Esophagus squamous epithelium (tissue), 5 donors: ENCODE measurements around the gene TRPV6. TPM values are rescaled to one million over a fixed set of nuclear protein-coding genes. Genes with fewer than 3 reads are reported as not detected.

Experiments
- DNase-seq: peaks from one replicate; lab custom pipeline; 2025; lab: John Stamatoyannopoulos, UW
- H3K27ac ChIP-seq, 4 donors: fragments of 200-600 bp; sonication (generic); one replicate each; pipeline ENCODE4 v1.5.1; 2016 to 2019; ENCODE audit warnings: mild to moderate bottlenecking in 1 of 4
- H3K27me3 ChIP-seq, 4 donors: fragments of 200-600 bp; sonication (generic); 1 replicate in 3 of 4; 2 replicates in 1 of 4; pipeline versions ENCODE4 v1.5.1 to v1.6.0; 2017 to 2021; ENCODE audit warnings: antibody characterized with exemption in 1 of 4
- H3K36me3 ChIP-seq, 3 donors: fragments of 200-600 bp; sonication (generic); one replicate each; pipeline ENCODE4 v1.5.1; 2016 to 2019
- H3K4me1 ChIP-seq, 3 donors: fragments of 200-600 bp; sonication (generic); one replicate each; pipeline ENCODE4 v1.5.1; 2017 to 2019
- H3K4me3 ChIP-seq, 4 donors: fragments of 200-600 bp; sonication (generic); 1 replicate in 3 of 4; 2 replicates in 1 of 4; pipeline ENCODE4 v1.5.1; 2016 to 2019; ENCODE audit warnings: mild to moderate bottlenecking in 2 of 4, moderate library complexity in 1 of 4
- H3K9me3 ChIP-seq, 3 donors: fragments of 200-600 bp; sonication (generic); one replicate each; pipeline ENCODE4 v1.5.1; 2016 to 2019
- POLR2A ChIP-seq, 4 donors: fragments of 450-650 bp; IDR thresholded peaks; one replicate each; pipeline ENCODE4 v1.6.1; 2017; ENCODE audit warnings: antibody characterized with exemption in 4 of 4, mild to moderate bottlenecking in 4 of 4, moderate library complexity in 3 of 4
- WGBS, 2 donors: methylation state at CpG; one replicate each; pipeline ENCODE4 v1.1.5; 2018; 5-methylcytosine and 5-hydroxymethylcytosine counted together
- intact Hi-C: fragments of 100-400 bp; cut with DNase I; formaldehyde crosslinking; loops from one replicate; pipeline ENCODE4 v1.15.0; 2022
- total RNA-seq, 4 donors: library from RNA; depleted of rRNA; stranded (reverse); fragments of >200 nt; gene quantifications; one replicate each; pipeline ENCODE4 v1.1.0, GENCODE V29; 2016
- TF ChIP-seq, protein P1 (sequence below), 6 experiments: fragments of 450-650 bp in 4 of 6; fragments of 200-600 bp in 2 of 6; sonication (generic) in 2 of 6; IDR thresholded peaks; one replicate each; pipeline ENCODE4 v1.5.1; 2016 to 2019; ENCODE audit warnings: antibody characterized with exemption in 6 of 6, mild to moderate bottlenecking in 4 of 6, moderate library complexity in 4 of 6
- donor health status: DM: yes; HTN: yes; CAD: no.

The TRPV6 gene
- total RNA-seq, 4 donors from 2014 or later = 0.79 to 6.9 (median 4.5) TPM

DNA sequence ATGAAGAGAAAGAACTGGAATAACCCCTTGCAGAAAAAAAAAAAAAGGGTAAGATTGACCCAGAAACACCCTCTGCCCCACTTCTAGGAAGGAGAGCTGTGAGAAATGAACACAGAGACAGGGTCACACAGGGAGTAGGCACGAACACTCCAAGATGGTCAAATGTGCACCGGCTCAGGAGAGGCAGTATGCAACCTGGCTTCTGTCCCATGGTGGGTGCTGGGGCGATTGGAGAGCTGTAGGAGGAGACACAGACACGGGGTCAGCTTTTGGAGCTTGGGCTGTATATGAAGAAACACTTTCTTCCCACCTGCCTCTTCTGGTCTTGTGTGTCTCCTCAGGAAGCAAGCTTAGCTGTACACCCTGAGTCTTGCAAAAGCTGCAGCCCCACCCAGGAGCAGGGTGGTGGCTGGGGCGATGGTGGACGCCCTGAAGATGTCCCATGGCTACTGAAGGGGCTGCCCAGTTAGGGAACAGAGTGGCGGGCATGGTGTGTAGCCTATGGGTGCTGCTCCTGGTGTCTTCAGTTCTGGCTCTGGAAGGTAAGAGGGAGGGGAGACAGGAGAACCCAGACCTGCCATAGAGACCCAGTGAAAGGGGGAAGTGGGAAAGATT, 22.7 kb downstream of the TRPV6 start:
- Histone ChIP-seq H3K36me3 (peaks cover 0 to 56% (median 0%) of the 10 kb centered on the region in 3 donors), H3K9me3 (no peaks in the 10 kb centered on the region), H3K4me1 (peaks cover 4 to 34% (median 8%) of the 10 kb centered on the region in 3 donors), H3K27me3 (no peaks in the 10 kb centered on the region), H3K27ac (no peak overlapping the region), H3K4me3 (no peak overlapping the region)
- WGBS, 2 donors = 83 to 91% methylated on average over 5 to 6 of the region's 7 CpGs
- intact Hi-C loops = no loop called here
- no peak for TF ChIP-seq POLR2A (IDR thresholded peaks at IDR 0.05)
- TF ChIP-seq, protein P1, sequence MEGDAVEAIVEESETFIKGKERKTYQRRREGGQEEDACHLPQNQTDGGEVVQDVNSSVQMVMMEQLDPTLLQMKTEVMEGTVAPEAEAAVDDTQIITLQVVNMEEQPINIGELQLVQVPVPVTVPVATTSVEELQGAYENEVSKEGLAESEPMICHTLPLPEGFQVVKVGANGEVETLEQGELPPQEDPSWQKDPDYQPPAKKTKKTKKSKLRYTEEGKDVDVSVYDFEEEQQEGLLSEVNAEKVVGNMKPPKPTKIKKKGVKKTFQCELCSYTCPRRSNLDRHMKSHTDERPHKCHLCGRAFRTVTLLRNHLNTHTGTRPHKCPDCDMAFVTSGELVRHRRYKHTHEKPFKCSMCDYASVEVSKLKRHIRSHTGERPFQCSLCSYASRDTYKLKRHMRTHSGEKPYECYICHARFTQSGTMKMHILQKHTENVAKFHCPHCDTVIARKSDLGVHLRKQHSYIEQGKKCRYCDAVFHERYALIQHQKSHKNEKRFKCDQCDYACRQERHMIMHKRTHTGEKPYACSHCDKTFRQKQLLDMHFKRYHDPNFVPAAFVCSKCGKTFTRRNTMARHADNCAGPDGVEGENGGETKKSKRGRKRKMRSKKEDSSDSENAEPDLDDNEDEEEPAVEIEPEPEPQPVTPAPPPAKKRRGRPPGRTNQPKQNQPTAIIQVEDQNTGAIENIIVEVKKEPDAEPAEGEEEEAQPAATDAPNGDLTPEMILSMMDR (IDR thresholded peaks at IDR 0.05) = no peak
- DNase-seq = no peak

DNA sequence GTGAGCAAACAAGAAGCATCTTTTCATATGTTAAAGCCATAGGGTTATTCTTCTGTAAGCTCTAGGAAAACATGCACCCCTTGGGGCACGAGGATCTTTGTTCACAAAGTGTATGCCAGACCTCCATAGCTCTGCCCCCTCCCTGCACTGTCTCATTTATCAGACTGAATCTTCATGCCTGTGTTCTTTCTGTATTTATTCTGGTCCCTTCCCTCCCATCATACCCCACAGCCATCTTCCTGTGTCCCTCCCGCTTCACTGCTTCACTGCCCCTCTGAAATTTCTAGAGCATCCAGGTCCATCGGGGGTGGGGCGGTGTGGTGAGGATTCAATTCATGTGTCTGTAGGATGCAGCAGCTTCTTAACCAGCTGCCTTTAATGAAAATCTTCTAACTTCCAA, 23.2 kb downstream of the TRPV6 start:
- intact Hi-C loops = no loop called here
- DNase-seq = no peak
- H3K4me3 ChIP-seq = no peak overlapping the region
- peaks cover 7 to 40% (median 8%) of the 10 kb centered on the region in 3 donors for H3K4me1 ChIP-seq
- WGBS, 2 donors = 87 to 92% methylated on average over 3 to 4 of the region's 4 CpGs
- H3K9me3 ChIP-seq = no peaks in the 10 kb centered on the region
- no peak overlapping the region for H3K27ac ChIP-seq
- peaks cover 0 to 51% (median 0%) of the 10 kb centered on the region in 3 donors for H3K36me3 ChIP-seq
- TF ChIP-seq, protein P1 (IDR thresholded peaks at IDR 0.05) = no peak
- no peak for TF ChIP-seq POLR2A (IDR thresholded peaks at IDR 0.05)
- no peaks in the 10 kb centered on the region for H3K27me3 ChIP-seq

DNA sequence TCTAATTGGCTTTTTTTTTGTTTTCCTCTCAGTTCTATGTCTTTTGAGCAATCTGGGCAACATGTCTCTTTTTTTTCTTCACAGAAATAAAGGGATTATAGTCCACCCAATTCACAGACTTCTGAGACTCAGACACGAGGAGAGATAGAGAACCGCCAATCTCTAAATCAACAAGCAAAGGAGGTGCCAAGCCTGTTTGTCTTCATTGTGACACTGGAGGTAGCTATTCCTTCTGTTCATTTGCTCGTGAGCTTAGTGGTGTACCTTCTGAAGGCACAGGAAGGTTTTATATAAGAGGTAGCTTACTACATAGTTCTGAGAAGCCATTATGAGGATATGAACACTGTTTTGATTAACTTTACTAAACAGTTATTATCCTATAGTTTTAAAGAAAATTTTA, 24.6 kb downstream of the TRPV6 start:
- Histone ChIP-seq H3K27ac (no peak overlapping the region), H3K9me3 (no peaks in the 10 kb centered on the region), H3K4me1 (peaks cover 13 to 51% (median 20%) of the 10 kb centered on the region in 3 donors), H3K4me3 (no peak overlapping the region), H3K36me3 (peaks cover 0 to 45% (median 0%) of the 10 kb centered on the region in 3 donors), H3K27me3 (no peaks in the 10 kb centered on the region)
- intact Hi-C loops = no loop called here
- DNase-seq = no peak
- no peak for TF ChIP-seq POLR2A (IDR thresholded peaks at IDR 0.05)
- TF ChIP-seq, protein P1 (IDR thresholded peaks at IDR 0.05) = no peak
- WGBS, 2 donors = 69 to 72% methylated on average over 3 of the region's 3 CpGs

DNA sequence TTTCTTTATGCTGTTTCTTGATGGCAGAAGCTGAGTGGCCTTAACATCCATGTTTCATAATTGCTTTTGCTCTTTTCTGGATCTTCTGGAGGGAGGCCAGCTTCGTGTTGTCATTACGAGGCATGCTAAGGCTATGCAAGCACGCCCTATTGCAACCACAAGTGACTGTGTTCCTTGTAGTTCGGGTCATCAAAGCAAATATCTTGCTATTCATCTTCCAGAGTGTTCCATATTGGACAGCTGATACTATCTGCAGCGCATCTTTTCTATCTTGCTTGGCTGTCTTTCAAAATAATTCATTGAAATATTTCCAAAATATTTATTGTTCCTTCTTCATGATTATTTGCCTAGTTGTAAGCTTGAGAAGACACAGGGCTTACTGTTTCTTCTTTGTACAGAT, 25.7 kb downstream of the TRPV6 start:
- peaks cover 0 to 44% (median 0%) of the 10 kb centered on the region in 3 donors for H3K36me3 ChIP-seq
- H3K4me1 ChIP-seq = peaks cover 18 to 50% (median 21%) of the 10 kb centered on the region in 3 donors
- TF ChIP-seq POLR2A (IDR thresholded peaks at IDR 0.05) = no peak
- TF ChIP-seq, protein P1 (IDR thresholded peaks at IDR 0.05) = no peak
- peak overlapping the region in 1 of 4 donors; percentile 36 for H3K27ac ChIP-seq
- no peaks in the 10 kb centered on the region for H3K27me3 ChIP-seq
- H3K4me3 ChIP-seq = no peak overlapping the region
- WGBS, 2 donors = 22 to 30% methylated on average over 5 of the region's 5 CpGs
- intact Hi-C loops = no loop called here
- H3K9me3 ChIP-seq = no peaks in the 10 kb centered on the region
- DNase-seq = no peak

DNA sequence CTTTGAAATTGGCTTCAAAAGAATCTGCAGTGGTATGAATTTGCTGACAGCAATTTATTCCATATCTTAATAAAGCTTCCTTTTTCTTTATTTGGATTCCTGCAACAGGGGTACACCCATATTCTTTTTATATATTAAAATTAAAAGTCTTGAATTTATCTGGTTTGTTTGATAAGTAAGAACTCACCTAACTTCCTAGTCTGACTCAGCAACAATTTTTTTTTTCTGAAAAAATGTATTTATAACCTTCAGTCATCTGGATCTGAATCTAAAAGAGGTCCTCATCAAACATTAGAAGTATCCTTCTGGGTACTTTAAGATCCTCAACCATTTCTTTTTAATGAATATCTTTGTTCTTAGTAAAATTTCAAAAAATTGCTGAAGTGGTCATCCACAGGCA, 26.1 kb downstream of the TRPV6 start:
- Histone ChIP-seq H3K4me1 (peaks cover 18 to 46% (median 21%) of the 10 kb centered on the region in 3 donors), H3K4me3 (no peak overlapping the region), H3K27ac (no peak overlapping the region), H3K9me3 (no peaks in the 10 kb centered on the region), H3K36me3 (peaks cover 0 to 39% (median 0%) of the 10 kb centered on the region in 3 donors), H3K27me3 (no peaks in the 10 kb centered on the region)
- intact Hi-C loops = no loop called here
- no peak for DNase-seq
- TF ChIP-seq, protein P1 (IDR thresholded peaks at IDR 0.05) = no peak
- no peak for TF ChIP-seq POLR2A (IDR thresholded peaks at IDR 0.05)
